Measurements from ENCODE around the gene GBX1. TPM values are rescaled to one million over a fixed set of nuclear protein-coding genes. Genes with fewer than 3 reads are reported as not detected.

The GBX1 gene
- total and polyA plus RNA-seq, 11 donors: 0.27 to 0.52 (median 0.34) TPM; not detected in 5

DNA sequence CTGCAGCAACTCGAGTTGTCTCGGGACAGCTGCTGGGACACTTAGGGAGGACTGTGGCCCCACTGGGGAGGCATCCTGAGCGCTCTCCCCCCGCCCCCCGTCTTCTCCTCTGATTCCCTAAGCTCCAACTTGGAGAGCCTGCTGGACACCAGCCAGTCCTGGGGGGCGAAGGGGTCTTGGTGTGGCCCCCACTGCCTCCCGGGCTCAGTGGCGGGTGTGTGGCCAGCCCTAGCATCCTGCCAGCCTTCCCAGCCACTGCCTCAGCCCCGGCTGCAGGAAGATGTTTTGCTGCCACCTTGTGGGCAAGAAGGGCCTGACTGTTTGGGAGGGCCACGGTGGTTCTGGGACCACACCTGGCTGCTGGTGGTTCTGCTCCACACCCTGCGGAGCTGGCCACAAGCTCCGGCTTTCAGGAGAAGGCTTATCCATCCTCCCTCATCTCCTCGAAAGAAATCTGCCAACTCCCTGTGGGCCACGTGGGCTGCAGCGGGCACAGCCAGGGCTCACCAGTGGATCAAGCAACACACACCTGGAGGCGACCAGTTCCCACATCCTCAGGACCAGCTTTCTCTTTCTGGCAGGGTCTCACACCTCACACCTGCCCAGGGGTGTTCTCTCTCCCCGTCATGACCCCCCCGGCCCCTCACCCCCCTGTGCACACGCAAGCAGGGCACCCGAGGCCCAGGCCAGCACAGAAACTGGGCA is 56.4 kb downstream of the GBX1 start:
- ATAC-seq (peak; percentile 71 to 88 (median 78)), DNase-seq (peak; percentile 75 to 88 (median 82))
- intact Hi-C loops (cut with DNase I): loop anchor here in 9 of 10 donors (1.0 to 10.0 kb wide), 11 partner anchors 20 to 216 kb away; partner anchors contain the start of genes ABCB8 (in 3 of the 9) and ATG9B (in 1 of the 9)
- TF ChIP-seq POLR2A (IDR thresholded peaks at IDR 0.05): no peak
- TF ChIP-seq, protein P1, sequence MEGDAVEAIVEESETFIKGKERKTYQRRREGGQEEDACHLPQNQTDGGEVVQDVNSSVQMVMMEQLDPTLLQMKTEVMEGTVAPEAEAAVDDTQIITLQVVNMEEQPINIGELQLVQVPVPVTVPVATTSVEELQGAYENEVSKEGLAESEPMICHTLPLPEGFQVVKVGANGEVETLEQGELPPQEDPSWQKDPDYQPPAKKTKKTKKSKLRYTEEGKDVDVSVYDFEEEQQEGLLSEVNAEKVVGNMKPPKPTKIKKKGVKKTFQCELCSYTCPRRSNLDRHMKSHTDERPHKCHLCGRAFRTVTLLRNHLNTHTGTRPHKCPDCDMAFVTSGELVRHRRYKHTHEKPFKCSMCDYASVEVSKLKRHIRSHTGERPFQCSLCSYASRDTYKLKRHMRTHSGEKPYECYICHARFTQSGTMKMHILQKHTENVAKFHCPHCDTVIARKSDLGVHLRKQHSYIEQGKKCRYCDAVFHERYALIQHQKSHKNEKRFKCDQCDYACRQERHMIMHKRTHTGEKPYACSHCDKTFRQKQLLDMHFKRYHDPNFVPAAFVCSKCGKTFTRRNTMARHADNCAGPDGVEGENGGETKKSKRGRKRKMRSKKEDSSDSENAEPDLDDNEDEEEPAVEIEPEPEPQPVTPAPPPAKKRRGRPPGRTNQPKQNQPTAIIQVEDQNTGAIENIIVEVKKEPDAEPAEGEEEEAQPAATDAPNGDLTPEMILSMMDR (IDR thresholded peaks at IDR 0.05): peak; percentile 85 to 96 (median 90)
- peaks cover 0 to 41% (median 23%) of the 10 kb centered on the region in 12 donors for H3K4me1 ChIP-seq
- peaks cover 0 to 8% (median 0%) of the 10 kb centered on the region in 9 donors for H3K36me3 ChIP-seq
- no peaks in the 10 kb centered on the region for H3K9me3 ChIP-seq
- no peak overlapping the region for H3K27ac ChIP-seq
- peaks cover 0 to 5% (median 0%) of the 10 kb centered on the region in 9 donors for H3K27me3 ChIP-seq
- H3K4me3 ChIP-seq: no peak overlapping the region
- 36 to 42% (median 37%) methylated on average over 14 to 20 of the region's 20 CpGs for WGBS, 4 donors

DNA sequence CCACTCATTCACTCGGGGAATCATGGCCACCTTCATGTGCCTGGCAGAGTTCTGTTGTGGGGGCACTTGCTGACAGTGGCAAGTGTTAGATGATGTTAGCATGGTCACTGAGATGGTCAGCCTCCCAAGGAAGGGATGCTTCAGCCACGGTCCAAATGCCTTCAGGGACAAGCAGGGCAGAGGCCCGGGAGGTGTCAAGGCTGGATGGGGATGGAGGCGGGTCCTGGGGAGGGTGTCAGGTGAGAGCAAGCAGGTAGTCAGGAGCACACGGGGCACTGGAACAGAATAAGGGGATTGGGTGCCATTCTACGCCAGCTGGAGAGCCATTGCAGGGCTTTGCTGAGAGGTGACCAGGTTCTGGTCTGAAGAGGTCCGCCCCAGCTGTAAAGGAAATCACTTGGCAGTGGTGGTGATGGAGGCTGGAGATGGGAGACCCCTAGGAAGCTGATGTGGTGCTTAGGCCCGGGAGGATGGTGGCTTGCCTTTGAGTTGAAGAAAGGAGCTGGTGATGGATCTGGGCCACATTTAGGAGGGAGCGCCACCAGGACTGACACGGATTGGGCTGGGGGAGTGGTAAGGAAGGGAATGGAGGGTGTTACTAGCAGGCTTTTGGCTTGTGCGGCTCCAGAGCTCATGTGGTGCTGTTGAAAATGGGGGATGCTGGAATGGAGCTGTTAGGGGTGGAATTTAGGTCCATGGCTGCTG is 57.1 kb downstream of the GBX1 start:
- H3K36me3 ChIP-seq: peaks cover 0 to 8% (median 0%) of the 10 kb centered on the region in 9 donors
- H3K27me3 ChIP-seq: peaks cover 0 to 5% (median 0%) of the 10 kb centered on the region in 9 donors
- WGBS, 4 donors: 68 to 73% (median 71%) methylated on average over 11 of the region's 11 CpGs
- ATAC-seq (no peak), DNase-seq (no peak)
- intact Hi-C loops (cut with DNase I): loop anchor here in 9 of 10 donors (1.0 to 10.0 kb wide), 10 partner anchors 20 to 216 kb away; partner anchors contain the start of genes ABCB8 (in 2 of the 9) and ATG9B (in 1 of the 9)
- peaks cover 0 to 34% (median 20%) of the 10 kb centered on the region in 12 donors for H3K4me1 ChIP-seq
- H3K27ac ChIP-seq: peak overlapping the region in 1 of 12 donors; percentile 8
- H3K9me3 ChIP-seq: no peaks in the 10 kb centered on the region
- H3K4me3 ChIP-seq: no peak overlapping the region
- TF ChIP-seq POLR2A (IDR thresholded peaks at IDR 0.05): no peak
- TF ChIP-seq, protein P1 (IDR thresholded peaks at IDR 0.05): no peak

DNA sequence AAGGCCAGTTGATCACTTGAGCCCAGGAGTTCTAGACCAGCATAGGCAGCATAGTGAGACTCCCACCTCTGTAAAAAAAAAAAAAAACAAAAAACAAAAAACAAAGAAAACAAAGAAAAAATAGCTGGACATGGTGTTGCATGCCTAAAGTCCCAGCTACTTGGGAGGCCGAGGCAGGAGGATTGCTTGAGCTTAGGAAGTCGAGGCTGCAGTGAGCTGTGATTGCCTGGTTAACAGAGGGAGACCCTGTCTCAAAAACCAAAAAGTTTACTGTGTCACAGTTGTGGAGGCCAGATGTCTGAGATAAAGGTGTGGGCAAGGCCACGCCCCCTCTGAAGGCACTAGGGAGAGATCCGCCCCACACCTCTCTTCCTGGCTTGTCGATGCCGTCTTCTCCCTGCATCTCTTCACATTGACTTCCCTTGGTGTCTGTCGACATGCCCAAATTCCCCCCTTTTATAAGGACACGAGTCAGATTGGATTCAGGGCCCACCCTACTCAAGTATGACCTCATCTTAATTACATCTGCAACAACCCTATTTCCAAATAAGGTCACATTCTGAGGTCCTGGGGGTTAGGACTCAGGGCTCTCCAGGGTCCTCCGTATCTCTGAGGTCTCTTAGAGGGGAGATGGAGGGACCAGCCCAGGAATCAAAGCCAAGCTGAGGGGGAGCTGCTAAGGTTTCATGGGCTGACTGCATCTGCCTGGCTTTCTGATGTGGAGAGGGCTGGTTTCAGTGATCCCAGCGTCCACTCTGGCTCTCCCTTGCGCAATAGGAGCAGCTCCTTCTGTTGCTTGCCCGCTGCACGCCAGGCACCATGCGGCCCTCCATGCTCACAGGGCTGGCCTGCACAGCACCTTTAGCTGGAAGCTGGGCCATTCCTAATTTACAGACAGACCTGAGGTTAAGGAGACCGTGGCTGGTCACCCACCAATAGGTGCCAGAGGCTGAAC is 58.1 kb downstream of the GBX1 start:
- 67 to 78% (median 75%) methylated on average over 10 to 15 of the region's 15 CpGs for WGBS, 4 donors
- ATAC-seq: peak in 3 of 4 donors; percentile 19 to 57 (median 41)
- Histone ChIP-seq H3K9me3 (no peaks in the 10 kb centered on the region), H3K27me3 (peaks cover 0 to 4% (median 0%) of the 10 kb centered on the region in 9 donors), H3K27ac (peak overlapping the region in 3 of 12 donors; percentile 8 to 42 (median 28)), H3K4me1 (peaks cover 0 to 33% (median 21%) of the 10 kb centered on the region in 12 donors), H3K36me3 (peaks cover 0 to 8% (median 0%) of the 10 kb centered on the region in 9 donors), H3K4me3 (no peak overlapping the region)
- intact Hi-C loops (cut with DNase I): loop anchor here in 9 of 10 donors (1.0 to 10.0 kb wide), 11 partner anchors 19 to 215 kb away; partner anchors contain the start of genes ABCB8 (in 2 of the 9) and ATG9B (in 1 of the 9)
- peak in 1 of 5 donors; percentile 61 for DNase-seq
- TF ChIP-seq POLR2A (IDR thresholded peaks at IDR 0.05): no peak
- TF ChIP-seq, protein P1 (IDR thresholded peaks at IDR 0.05): no peak

Measured in heart left ventricle (tissue), 16 donors.